GM21576 (cell line): ENCODE results near the gene GEN1.
A peak's percentile ranks its signal among the peaks of the same experiment; 100 is the strongest.

Source experiments
- ATAC-seq: cut with Tn5 transposase; IDR thresholded peaks from one replicate; pipeline ENCODE4 v1.9.1; 2021; ENCODE audit warnings: mild to moderate bottlenecking, moderate library complexity; ENCODE audit not compliant: unreplicated experiment

Gene GEN1

DNA sequence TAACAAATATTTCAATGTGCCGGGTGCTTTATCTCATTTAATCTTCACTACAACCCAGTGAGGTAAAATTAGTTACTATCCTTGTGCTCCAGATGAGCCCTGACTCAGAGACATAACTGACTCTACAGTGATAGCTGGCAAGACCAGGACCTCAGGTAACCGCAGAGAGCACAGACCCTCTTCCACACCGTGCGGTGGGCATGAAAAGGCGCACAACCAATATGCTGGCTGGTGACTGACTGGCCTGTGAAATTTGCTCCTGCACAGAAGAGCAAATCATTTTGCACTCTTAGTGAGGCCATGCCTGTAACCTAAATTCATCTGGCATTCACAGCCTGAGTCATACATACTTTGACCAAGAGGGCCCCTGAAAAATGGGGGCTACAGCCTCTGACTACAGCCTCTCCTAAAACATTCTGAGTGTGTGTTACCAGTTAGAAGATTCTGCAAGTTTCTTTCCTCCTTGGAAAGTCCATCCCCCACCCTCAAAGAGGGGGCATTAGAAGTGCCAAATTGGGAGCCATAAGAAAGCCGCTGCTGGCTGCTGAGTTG lies 39.9 kb downstream of the GEN1 start:
- ATAC-seq = no peak

DNA sequence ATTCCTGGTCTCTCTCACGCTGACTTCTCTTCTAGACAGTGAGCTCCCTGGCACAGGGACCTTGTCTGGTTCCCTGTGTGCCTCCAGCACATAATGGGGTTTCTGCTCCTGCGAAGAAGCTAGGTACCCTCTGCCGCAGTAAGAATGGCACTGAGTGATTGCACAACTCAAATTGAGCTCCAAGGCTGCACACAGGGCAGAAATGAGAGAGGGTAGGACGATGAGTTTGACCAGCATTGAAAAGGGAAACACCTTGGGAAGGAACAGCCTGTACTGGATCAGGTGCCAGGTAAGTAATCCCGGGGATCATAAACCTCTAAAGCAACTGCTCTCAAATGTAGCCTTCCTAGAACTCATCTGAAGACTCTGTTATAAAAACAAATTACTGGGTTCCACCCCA lies 41.4 kb downstream of the GEN1 start:
- no peak for ATAC-seq

GRCh38 chr2:17798338-17798737 lies 44.4 kb downstream of the GEN1 start:
- ATAC-seq = no peak

GRCh38 chr2:17799301-17800120 lies 45.6 kb downstream of the GEN1 start:
- no peak for ATAC-seq

- ATAC-seq = no peak
Measured at GRCh38 chr2:17800219-17800618, 46.3 kb downstream of the GEN1 start.

DNA sequence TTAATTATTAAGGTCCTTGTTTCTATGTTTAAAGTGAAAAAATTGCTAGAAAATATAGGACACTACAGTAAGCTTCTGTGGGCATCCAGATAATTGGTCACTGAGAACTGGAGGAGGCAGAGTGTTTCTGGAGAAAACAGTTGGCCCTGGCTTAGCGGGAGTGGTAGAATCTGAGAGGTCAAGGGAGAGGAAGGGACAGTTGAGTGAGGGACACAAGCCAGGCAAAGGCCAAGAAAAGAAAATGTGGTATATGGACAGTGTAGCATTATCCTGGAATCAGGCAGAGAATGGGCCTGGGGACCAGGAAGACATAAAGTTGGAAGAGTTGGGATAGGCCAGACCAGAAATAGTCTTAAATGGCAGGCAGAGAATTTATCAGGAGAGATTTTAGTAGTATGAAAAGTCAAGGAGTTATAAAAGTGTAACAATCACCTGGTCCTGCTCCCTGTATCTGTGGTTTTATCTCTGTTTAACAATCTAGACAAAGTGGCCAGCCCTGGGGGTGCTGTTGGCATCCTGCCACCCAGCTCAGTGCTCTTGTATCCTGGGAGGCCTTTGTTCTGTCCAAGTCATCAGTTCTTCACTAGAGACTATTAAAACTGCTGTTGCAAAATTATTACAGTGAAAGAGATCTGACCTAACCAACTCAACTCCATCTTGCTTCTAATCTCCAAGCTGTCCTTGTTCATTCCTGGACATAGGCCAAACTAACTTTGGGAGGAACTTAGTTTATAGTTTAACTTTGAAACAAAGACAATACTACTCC lies 46.9 kb downstream of the GEN1 start:
- ATAC-seq = no peak

- no peak for ATAC-seq
Measured at GRCh38 chr2:17803497-17803896, 49.6 kb downstream of the GEN1 start.

DNA sequence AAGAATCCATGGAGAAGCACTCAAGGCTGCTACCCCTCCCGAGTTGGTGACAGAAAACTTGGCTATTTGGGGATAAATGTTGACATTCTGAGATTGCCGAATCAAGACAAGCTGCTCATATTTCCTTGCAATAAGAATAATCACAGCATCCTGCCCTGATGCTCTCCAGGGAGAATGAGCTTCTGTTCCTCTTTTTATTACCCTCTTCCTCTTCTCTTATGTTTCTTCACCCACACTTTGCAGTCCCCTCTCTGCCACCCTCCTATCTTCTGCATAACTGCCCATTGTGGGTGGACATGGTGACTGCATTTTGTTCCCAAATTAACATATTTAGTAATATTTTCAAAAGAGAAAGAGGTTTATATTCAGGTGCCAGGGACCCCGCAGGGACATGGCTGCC lies 50.4 kb downstream of the GEN1 start:
- ATAC-seq = peak; percentile 72

- ATAC-seq = no peak
Measured at GRCh38 chr2:17805166-17805565, 51.2 kb downstream of the GEN1 start.

- ATAC-seq = no peak
Measured at GRCh38 chr2:17805717-17806363, 51.9 kb downstream of the GEN1 start.

GRCh38 chr2:17813010-17813741 lies 59.2 kb downstream of the GEN1 start:
- ATAC-seq = peak; percentile 32

- peak; percentile 89 for ATAC-seq
Measured at GRCh38 chr2:17813742-17814473, 60.0 kb downstream of the GEN1 start.

GRCh38 chr2:17814601-17815000 lies 60.7 kb downstream of the GEN1 start:
- no peak for ATAC-seq

DNA sequence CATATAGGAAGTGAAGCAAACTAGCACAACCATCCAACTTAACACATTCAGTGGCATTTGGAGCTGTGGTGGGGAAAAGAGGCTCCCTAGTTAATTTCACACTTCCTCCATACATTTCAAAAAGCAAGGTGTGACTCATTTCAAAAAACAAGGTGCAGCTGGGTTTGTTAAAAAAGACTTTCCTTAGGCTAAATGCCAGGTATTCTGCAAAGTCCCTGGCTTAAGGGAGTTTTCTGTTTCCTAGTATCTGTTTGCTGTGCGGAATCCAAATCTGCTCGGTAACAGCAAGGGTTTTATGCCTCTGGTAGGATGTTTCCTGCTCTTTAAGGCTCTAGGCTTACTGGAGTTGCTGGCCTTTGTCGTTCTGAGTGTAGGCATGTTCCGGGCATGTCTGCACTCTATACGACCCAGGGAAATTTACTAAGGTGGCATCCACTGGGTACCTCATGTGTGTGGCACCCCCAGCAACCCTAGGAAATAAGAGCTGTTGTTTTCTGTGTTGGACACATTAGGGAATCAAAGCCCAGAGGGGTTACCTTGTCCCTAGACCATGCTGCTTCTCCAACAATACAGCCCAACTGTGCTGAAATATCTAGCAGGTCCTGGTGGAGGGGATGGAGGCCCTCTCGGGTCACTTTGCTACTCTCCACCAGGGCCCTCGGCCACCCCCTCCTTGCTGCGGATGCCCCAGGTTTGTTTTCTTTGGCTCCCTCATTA lies 61.7 kb downstream of the GEN1 start:
- ATAC-seq = peak; percentile 28

DNA sequence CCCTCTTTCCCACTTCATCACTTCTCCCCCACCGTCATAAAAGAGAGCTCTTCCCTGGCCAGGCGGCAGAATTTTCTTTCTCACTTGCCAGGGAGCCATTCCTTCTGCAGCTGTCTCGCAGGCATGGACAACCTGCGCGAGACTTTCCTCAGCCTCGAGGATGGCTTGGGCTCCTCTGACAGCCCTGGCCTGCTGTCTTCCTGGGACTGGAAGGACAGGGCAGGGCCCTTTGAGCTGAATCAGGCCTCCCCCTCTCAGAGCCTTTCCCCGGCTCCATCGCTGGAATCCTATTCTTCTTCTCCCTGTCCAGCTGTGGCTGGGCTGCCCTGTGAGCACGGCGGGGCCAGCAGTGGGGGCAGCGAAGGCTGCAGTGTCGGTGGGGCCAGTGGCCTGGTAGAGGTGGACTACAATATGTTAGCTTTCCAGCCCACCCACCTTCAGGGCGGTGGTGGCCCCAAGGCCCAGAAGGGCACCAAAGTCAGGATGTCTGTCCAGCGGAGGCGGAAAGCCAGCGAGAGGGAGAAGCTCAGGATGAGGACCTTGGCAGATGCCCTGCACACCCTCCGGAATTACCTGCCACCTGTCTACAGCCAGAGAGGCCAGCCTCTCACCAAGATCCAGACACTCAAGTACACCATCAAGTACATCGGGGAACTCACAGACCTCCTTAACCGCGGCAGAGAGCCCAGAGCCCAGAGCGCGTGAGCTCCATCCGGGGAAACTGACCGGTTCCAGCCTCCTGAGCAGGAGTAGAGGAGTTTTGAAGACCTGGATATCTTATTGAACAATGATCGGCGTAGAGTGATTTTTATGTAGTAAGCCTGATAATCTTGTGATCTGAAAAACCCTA lies 62.7 kb downstream of the GEN1 start, which contains the start of gene MSGN1:
Gene MSGN1 (plus strand): TSS at position 65 of the 850 bp plus-strand sequence. CDS start 59 bp downstream, at position 124.
- ATAC-seq = no peak

GRCh38 chr2:17818235-17818815 lies 64.4 kb downstream of the GEN1 start:
- no peak for ATAC-seq

DNA sequence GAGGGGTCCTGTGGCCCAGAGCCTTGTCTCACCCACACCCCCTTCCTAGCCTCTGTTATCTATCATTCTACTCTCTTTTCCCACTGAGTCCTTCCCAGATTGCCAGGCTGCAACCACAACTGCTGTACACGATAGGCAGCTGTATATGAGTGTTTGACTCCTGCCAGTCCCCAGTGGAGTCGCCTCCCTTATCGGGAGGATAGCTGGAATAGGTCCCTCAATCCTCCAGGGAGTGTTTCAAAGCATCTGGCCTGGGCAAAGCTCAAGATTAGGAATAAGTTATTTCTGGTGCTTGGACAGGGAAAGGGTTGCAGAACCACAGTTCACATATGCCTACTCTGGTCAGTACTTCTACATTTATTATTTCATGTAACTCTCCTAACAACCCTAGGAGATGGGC lies 67.1 kb downstream of the GEN1 start:
- no peak for ATAC-seq
